GM12865 (cell line): ENCODE measurements around the gene MEGF10.

Experiments used
- DNase-seq: peaks from one replicate; pipeline ENCODE4 v3.0.0; 2010; ENCODE audit warnings: low read depth
- H3K4me3 ChIP-seq: 2 replicates; pipeline ENCODE4 v1.5.1; 2011; ENCODE audit warnings: mild to moderate bottlenecking, low read depth, low read length, control low read depth
- CTCF ChIP-seq: IDR thresholded peaks from 2 replicates; pipeline ENCODE4 v1.5.1; 2011; ENCODE audit warnings: low read length, control low read depth, low read depth, inconsistent platforms; ENCODE audit not compliant: insufficient read depth; ENCODE audit errors: missing control alignments

MEGF10 gene

GRCh38 chr5:127326976-127327755 is 36.6 kb downstream of the MEGF10 start:
- no peak overlapping the region for H3K4me3 ChIP-seq
- DNase-seq: no peak
- TF ChIP-seq CTCF: no peak

- DNase-seq: no peak
- H3K4me3 ChIP-seq: no peak overlapping the region
- TF ChIP-seq CTCF: no peak
Observed at GRCh38 chr5:127330116-127330515, 39.5 kb downstream of the MEGF10 start.

- no peak overlapping the region for H3K4me3 ChIP-seq
Observed at GRCh38 chr5:127331890-127332649, 41.5 kb downstream of the MEGF10 start.

GRCh38 chr5:127333483-127333882 is 42.9 kb downstream of the MEGF10 start:
- no peak for DNase-seq
- no peak for TF ChIP-seq CTCF
- H3K4me3 ChIP-seq: no peak overlapping the region

More at GRCh38 chr5:127331890-127332649, 41.5 kb downstream of the MEGF10 start:
- DNase-seq: no peak
- no peak for TF ChIP-seq CTCF

GRCh38 chr5:127335381-127335780 is 44.8 kb downstream of the MEGF10 start:
- no peak for TF ChIP-seq CTCF
- H3K4me3 ChIP-seq: no peak overlapping the region
- no peak for DNase-seq

GRCh38 chr5:127337876-127338275 is 47.3 kb downstream of the MEGF10 start:
- H3K4me3 ChIP-seq: no peak overlapping the region
- DNase-seq: no peak
- no peak for TF ChIP-seq CTCF

GRCh38 chr5:127338501-127338900 is 47.9 kb downstream of the MEGF10 start:
- TF ChIP-seq CTCF: no peak
- H3K4me3 ChIP-seq: no peak overlapping the region
- DNase-seq: no peak
